Liver (tissue), 9 donors: ENCODE measurements around the gene HNRNPA3. TPM values are rescaled to one million over a fixed set of nuclear protein-coding genes. Genes with fewer than 3 reads are reported as not detected.
"Not testable (repeated sequence)": the region's sequence is repeated elsewhere in the genome, so short reads cannot be mapped to it uniquely, and the experiment has no call there.

Source experiments
- DNase-seq: peaks from one replicate; pipeline ENCODE4 v3.0.0-alpha.2; 2017; ENCODE audit warnings: low spot score
- H3K27ac ChIP-seq, 2 donors: one replicate each; pipeline ENCODE4 v1.7.0; 2013; ENCODE audit warnings: inconsistent platforms in 2 of 2, low read length in 2 of 2, control low read depth in 1 of 2, low read depth in 1 of 2, mild to moderate bottlenecking in 1 of 2
- H3K27me3 ChIP-seq, 4 donors: one replicate each; pipeline versions ENCODE4 v1.6.1 to v1.7.0; 2013; ENCODE audit warnings: low read length in 3 of 4, inconsistent platforms in 1 of 4, mild to moderate bottlenecking in 1 of 4, moderate library complexity in 1 of 4; ENCODE audit not compliant: control insufficient read depth in 4 of 4, insufficient read depth in 4 of 4
- H3K36me3 ChIP-seq, 4 donors: one replicate each; pipeline versions ENCODE4 v1.6.1 to v1.7.0; 2013; ENCODE audit warnings: low read length in 3 of 4, mild to moderate bottlenecking in 3 of 4, low read depth in 1 of 4, moderate library complexity in 1 of 4; ENCODE audit not compliant: control insufficient read depth in 4 of 4, insufficient read depth in 3 of 4
- H3K4me1 ChIP-seq, 4 donors: one replicate each; pipeline versions ENCODE4 v1.6.1 to v1.7.0; 2013; ENCODE audit warnings: low read length in 3 of 4, mild to moderate bottlenecking in 3 of 4, moderate library complexity in 1 of 4; ENCODE audit not compliant: control insufficient read depth in 4 of 4, insufficient read depth in 4 of 4
- H3K4me3 ChIP-seq, 3 donors: one replicate each; pipeline versions ENCODE4 v1.6.1 to v1.7.0; 2013; ENCODE audit warnings: low read length in 3 of 3, control low read depth in 1 of 3, low read depth in 1 of 3, mild to moderate bottlenecking in 1 of 3
- H3K9ac ChIP-seq, 2 donors: one replicate each; pipeline ENCODE4 v1.7.0; 2013; ENCODE audit warnings: low read length in 2 of 2, mild to moderate bottlenecking in 2 of 2, moderate library complexity in 2 of 2, control low read depth in 1 of 2, low read depth in 1 of 2
- H3K9me3 ChIP-seq, 4 donors: one replicate each; pipeline versions ENCODE4 v1.6.1 to v1.7.0; 2013; ENCODE audit warnings: low read length in 3 of 4; ENCODE audit not compliant: control insufficient read depth in 4 of 4
- EGR1 ChIP-seq, 2 donors: IDR thresholded peaks; 2 replicates each; pipeline ENCODE4 v1.6.1; 2016 to 2018; ENCODE audit warnings: antibody characterized with exemption in 2 of 2, low read depth in 2 of 2
- FOXA1 ChIP-seq: IDR thresholded peaks from 2 replicates; pipeline ENCODE4 v1.6.1; 2016; ENCODE audit warnings: antibody characterized with exemption
- GABPA ChIP-seq, 2 donors: IDR thresholded peaks in 1 of 2; conservative IDR thresholded peaks in 1 of 2; 2 replicates each; pipeline ENCODE4 v1.6.1; 2016; ENCODE audit warnings: antibody characterized with exemption in 2 of 2, mild to moderate bottlenecking in 1 of 2, moderate library complexity in 1 of 2
- HNF4A ChIP-seq, 2 donors: conservative IDR thresholded peaks; 2 replicates each; pipeline ENCODE4 v1.6.1; 2016; ENCODE audit warnings: antibody characterized with exemption in 2 of 2, mild to moderate bottlenecking in 2 of 2
- HNF4G ChIP-seq: IDR thresholded peaks from 2 replicates; pipeline ENCODE4 v1.6.1; 2016; ENCODE audit warnings: antibody characterized with exemption
- JUND ChIP-seq, 2 donors: IDR thresholded peaks; 2 replicates each; pipeline ENCODE4 v1.6.1; 2016; ENCODE audit warnings: antibody characterized with exemption in 2 of 2
- NR2F2 ChIP-seq: IDR thresholded peaks from 2 replicates; pipeline ENCODE4 v1.6.1; 2016; ENCODE audit warnings: antibody characterized with exemption
- RAD21 ChIP-seq, 2 donors: IDR thresholded peaks; 2 replicates each; pipeline ENCODE4 v1.6.1; 2016; ENCODE audit warnings: antibody characterized with exemption in 2 of 2, mild to moderate bottlenecking in 2 of 2
- RXRA ChIP-seq, 2 donors: IDR thresholded peaks; 2 replicates each; pipeline ENCODE4 v1.6.1; 2017 to 2018; ENCODE audit warnings: antibody characterized with exemption in 2 of 2, mild to moderate bottlenecking in 1 of 2
- SP1 ChIP-seq: IDR thresholded peaks from 2 replicates; pipeline ENCODE4 v1.6.1; 2018; ENCODE audit warnings: antibody characterized with exemption, mild to moderate bottlenecking
- TAF1 ChIP-seq: conservative IDR thresholded peaks from 2 replicates; pipeline ENCODE4 v1.6.1; 2016; ENCODE audit warnings: antibody characterized with exemption, mild to moderate bottlenecking
- YY1 ChIP-seq: IDR thresholded peaks from 2 replicates; pipeline ENCODE4 v1.6.1; 2016; ENCODE audit warnings: antibody characterized with exemption, mild to moderate bottlenecking
- WGBS: extraction: QIAGEN DNeasy Blood & Tissue Kit; methylation state at CpG from one replicate; pipeline ENCODE4 v1.1.7; 2013; 5-methylcytosine and 5-hydroxymethylcytosine counted together
- polyA plus RNA-seq, 2 donors: library from polyadenylated mRNA; stranded (reverse) in 1 of 2; unstranded in 1 of 2; fragments of 200-250 nt in 1 of 2; fragments of >200 nt in 1 of 2; fragmentation: Nextera tagmentation in 1 of 2; extraction: Ambion mirVana in 1 of 2; gene quantifications; one replicate each; pipeline versions ENCODE4 v1.2.1 to v1.2.3, GENCODE V29; 2013 to 2015
- total RNA-seq, 2 donors: library from RNA; depleted of rRNA; stranded (reverse); fragments of >200 nt; gene quantifications; one replicate each; pipeline ENCODE4 v1.2.3, GENCODE V29; 2014
- TF ChIP-seq, protein P1 (sequence below): IDR thresholded peaks from 2 replicates; pipeline ENCODE4 v1.6.1; 2016; ENCODE audit warnings: antibody characterized with exemption
- TF ChIP-seq, protein P2 (sequence below): IDR thresholded peaks from 2 replicates; pipeline ENCODE4 v1.6.1; 2016; ENCODE audit warnings: antibody characterized with exemption
- TF ChIP-seq, protein P3 (sequence below): IDR thresholded peaks from 2 replicates; pipeline ENCODE4 v1.6.1; 2016; ENCODE audit warnings: antibody characterized with exemption
- TF ChIP-seq, protein P4 (sequence below): fragments of 150-350 bp; IDR thresholded peaks from 2 replicates; pipeline ENCODE4 v1.5.1; 2017; ENCODE audit warnings: improper control_type of control experiment, low read depth, low read length; ENCODE audit not compliant: missing input control
- donor health status: healthy.
- donor health status: healthy.
- donor health status: healthy.
- donor health status: healthy.
- donor health status: healthy.

Gene HNRNPA3
- total and polyA plus RNA-seq, 4 donors: 22.9 to 72.5 (median 51.7) TPM

DNA sequence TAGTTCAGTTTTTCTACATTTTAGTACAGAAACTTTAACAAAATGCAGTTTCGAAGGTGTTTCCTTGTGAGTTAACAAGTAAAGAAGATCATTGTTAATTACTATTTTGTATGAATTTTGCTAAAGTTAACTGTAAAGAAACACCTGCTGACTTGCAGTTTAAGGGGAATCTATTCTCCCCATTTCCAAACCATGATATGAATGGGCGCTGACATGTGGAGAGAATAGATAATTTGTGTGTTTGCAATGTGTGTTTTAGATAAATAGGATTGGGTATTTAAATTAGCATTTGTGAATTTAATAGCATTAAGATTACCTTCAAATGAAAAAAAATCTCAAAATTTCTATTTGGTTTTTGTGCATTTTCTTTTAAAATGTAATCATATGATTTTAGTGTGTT lies 7.2 kb downstream of the HNRNPA3 start:
- not testable (repeated sequence) for H3K4me3 ChIP-seq, H3K27me3 ChIP-seq, DNase-seq, H3K27ac ChIP-seq, H3K9ac ChIP-seq, H3K9me3 ChIP-seq
- peaks cover 3 to 14% (median 4%) of the 10 kb centered on the region in 4 donors for H3K4me1 ChIP-seq
- 94% methylated on average over 2 of the region's 2 CpGs for WGBS
- peaks cover 4 to 62% (median 49%) of the 10 kb centered on the region in 4 donors for H3K36me3 ChIP-seq

DNA sequence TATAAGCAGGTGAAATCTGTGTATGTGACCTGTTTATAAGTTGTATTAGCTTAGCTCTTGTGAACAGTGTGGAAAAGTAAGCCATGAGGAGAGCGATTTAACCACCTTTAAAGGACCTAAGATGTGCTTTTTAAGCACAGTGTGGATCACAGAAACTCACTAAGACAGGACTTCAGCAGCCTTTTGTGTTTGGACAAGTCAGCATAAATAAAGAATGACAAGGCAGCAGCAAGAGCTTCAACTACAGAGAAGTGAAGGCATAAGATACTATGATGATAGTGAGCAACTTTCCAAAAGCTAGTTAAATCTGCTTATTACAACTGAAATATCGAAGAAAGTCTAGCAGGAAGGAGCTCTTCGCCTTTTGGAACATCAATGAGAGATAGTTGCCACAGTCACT lies 8.9 kb downstream of the HNRNPA3 start:
- no peak overlapping the region for H3K4me3 ChIP-seq
- H3K27me3 ChIP-seq: no peaks in the 10 kb centered on the region
- no peaks in the 10 kb centered on the region for H3K9me3 ChIP-seq
- peaks cover 3 to 50% (median 43%) of the 10 kb centered on the region in 4 donors for H3K36me3 ChIP-seq
- peaks cover 0 to 5% (median 1%) of the 10 kb centered on the region in 4 donors for H3K4me1 ChIP-seq
- no peak for TF ChIP-seq HNF4G
- no peak for TF ChIP-seq RAD21 (IDR thresholded peaks at IDR 0.05)
- TF ChIP-seq EGR1 (IDR thresholded peaks at IDR 0.05; ENCODE audit: low read depth in 2 of 2): no peak
- TF ChIP-seq, protein P1, sequence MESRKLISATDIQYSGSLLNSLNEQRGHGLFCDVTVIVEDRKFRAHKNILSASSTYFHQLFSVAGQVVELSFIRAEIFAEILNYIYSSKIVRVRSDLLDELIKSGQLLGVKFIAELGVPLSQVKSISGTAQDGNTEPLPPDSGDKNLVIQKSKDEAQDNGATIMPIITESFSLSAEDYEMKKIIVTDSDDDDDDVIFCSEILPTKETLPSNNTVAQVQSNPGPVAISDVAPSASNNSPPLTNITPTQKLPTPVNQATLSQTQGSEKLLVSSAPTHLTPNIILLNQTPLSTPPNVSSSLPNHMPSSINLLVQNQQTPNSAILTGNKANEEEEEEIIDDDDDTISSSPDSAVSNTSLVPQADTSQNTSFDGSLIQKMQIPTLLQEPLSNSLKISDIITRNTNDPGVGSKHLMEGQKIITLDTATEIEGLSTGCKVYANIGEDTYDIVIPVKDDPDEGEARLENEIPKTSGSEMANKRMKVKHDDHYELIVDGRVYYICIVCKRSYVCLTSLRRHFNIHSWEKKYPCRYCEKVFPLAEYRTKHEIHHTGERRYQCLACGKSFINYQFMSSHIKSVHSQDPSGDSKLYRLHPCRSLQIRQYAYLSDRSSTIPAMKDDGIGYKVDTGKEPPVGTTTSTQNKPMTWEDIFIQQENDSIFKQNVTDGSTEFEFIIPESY: no peak
- TF ChIP-seq HNF4A (conservative IDR thresholded peaks at IDR 0.05): no peak
- no peak for TF ChIP-seq JUND (IDR thresholded peaks at IDR 0.05)
- TF ChIP-seq GABPA (IDR thresholded peaks at IDR 0.05 in 1 of 2, conservative IDR thresholded peaks at IDR 0.05 in 1 of 2): no peak
- TF ChIP-seq YY1: no peak
- TF ChIP-seq SP1: no peak
- TF ChIP-seq, protein P2, sequence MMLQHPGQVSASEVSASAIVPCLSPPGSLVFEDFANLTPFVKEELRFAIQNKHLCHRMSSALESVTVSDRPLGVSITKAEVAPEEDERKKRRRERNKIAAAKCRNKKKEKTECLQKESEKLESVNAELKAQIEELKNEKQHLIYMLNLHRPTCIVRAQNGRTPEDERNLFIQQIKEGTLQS: no peak
- no peak for TF ChIP-seq RXRA (IDR thresholded peaks at IDR 0.05)
- no peak for TF ChIP-seq TAF1
- 89% methylated on average over 3 of the region's 3 CpGs for WGBS
- DNase-seq: no peak
- no peak overlapping the region for H3K9ac ChIP-seq
- H3K27ac ChIP-seq: no peak overlapping the region

DNA sequence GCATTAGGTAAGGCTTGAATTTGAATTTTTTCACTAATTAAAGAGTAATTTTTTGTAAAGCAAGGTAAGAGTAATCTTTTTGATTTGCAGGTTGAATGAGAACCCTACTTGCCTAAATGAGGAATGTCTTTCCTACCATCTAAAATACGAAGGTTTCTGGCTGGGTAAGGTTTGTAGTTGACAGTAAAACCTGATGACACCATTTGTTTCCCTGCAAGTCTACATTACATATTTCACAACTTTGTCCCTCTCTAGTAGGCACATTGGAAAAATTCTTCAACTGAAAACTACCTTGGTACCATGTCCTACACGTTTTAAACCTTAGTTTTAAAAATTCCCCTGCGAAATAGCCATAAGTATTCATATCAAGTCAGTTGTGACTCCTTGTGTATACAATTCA lies 9.4 kb downstream of the HNRNPA3 start:
- Histone ChIP-seq H3K4me1 (peaks cover 0 to 5% (median 2%) of the 10 kb centered on the region in 4 donors), H3K36me3 (peaks cover 2 to 46% (median 40%) of the 10 kb centered on the region in 4 donors), H3K27me3 (no peaks in the 10 kb centered on the region), H3K27ac (no peak overlapping the region), H3K4me3 (no peak overlapping the region), H3K9me3 (no peaks in the 10 kb centered on the region), H3K9ac (no peak overlapping the region)
- no peak for TF ChIP-seq JUND (IDR thresholded peaks at IDR 0.05)
- no peak for TF ChIP-seq GABPA (IDR thresholded peaks at IDR 0.05 in 1 of 2, conservative IDR thresholded peaks at IDR 0.05 in 1 of 2)
- TF ChIP-seq RXRA (IDR thresholded peaks at IDR 0.05): no peak
- TF ChIP-seq, protein P3, sequence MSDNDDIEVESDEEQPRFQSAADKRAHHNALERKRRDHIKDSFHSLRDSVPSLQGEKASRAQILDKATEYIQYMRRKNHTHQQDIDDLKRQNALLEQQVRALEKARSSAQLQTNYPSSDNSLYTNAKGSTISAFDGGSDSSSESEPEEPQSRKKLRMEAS: no peak
- TF ChIP-seq, protein P4, sequence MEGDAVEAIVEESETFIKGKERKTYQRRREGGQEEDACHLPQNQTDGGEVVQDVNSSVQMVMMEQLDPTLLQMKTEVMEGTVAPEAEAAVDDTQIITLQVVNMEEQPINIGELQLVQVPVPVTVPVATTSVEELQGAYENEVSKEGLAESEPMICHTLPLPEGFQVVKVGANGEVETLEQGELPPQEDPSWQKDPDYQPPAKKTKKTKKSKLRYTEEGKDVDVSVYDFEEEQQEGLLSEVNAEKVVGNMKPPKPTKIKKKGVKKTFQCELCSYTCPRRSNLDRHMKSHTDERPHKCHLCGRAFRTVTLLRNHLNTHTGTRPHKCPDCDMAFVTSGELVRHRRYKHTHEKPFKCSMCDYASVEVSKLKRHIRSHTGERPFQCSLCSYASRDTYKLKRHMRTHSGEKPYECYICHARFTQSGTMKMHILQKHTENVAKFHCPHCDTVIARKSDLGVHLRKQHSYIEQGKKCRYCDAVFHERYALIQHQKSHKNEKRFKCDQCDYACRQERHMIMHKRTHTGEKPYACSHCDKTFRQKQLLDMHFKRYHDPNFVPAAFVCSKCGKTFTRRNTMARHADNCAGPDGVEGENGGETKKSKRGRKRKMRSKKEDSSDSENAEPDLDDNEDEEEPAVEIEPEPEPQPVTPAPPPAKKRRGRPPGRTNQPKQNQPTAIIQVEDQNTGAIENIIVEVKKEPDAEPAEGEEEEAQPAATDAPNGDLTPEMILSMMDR: no peak
- TF ChIP-seq HNF4G: no peak
- no peak for TF ChIP-seq TAF1
- no peak for TF ChIP-seq RAD21 (IDR thresholded peaks at IDR 0.05)
- no peak for TF ChIP-seq FOXA1
- TF ChIP-seq YY1: no peak
- TF ChIP-seq SP1: no peak
- TF ChIP-seq EGR1 (IDR thresholded peaks at IDR 0.05; ENCODE audit: low read depth in 2 of 2): no peak
- no peak for TF ChIP-seq NR2F2
- no peak for DNase-seq
- 90% methylated on average over 3 of the region's 3 CpGs for WGBS

DNA sequence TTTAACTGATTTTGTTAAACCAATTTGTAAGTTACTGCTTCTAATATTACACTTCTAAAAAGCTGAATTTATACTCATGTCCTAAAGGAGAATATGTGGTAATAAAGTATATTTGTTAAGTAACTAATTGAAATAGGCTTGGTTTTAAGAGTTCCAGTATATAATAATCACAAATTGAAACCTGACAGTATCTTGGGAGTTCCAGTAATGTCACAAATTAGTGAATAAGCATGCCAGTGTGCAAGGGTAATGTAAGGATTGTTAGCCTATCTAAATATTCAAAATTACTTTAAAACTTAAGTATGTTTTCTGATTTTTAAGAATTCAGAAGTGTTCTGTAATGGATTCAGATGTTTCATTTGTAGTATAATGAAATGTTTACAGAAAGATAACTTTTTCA lies 10.8 kb downstream of the HNRNPA3 start:
- not testable (repeated sequence) for DNase-seq, H3K9ac ChIP-seq, H3K4me1 ChIP-seq, H3K4me3 ChIP-seq, H3K27me3 ChIP-seq, H3K27ac ChIP-seq, H3K9me3 ChIP-seq
- peaks cover 0 to 35% (median 30%) of the 10 kb centered on the region in 4 donors for H3K36me3 ChIP-seq
